Myocyte (in vitro differentiated cells): ENCODE results near the gene PIGR. TPM values are rescaled to one million over a fixed set of nuclear protein-coding genes. Genes with fewer than 3 reads are reported as not detected.

Source experiments
- DNase-seq: peaks from one replicate; pipeline ENCODE4 v3.0.0-alpha.2; 2012; ENCODE audit warnings: low read depth
- polyA plus RNA-seq: library from polyadenylated mRNA; unstranded; fragments of >200 nt; gene quantifications from one replicate; pipeline ENCODE4 v1.2.1, GENCODE V29; 2012; ENCODE audit warnings: missing spikeins
- total RNA-seq: library from RNA; depleted of rRNA; stranded (reverse); fragments of >200 nt; gene quantifications from 2 replicates; pipeline ENCODE4 v1.2.3, GENCODE V29; 2014

Gene PIGR, protein sequence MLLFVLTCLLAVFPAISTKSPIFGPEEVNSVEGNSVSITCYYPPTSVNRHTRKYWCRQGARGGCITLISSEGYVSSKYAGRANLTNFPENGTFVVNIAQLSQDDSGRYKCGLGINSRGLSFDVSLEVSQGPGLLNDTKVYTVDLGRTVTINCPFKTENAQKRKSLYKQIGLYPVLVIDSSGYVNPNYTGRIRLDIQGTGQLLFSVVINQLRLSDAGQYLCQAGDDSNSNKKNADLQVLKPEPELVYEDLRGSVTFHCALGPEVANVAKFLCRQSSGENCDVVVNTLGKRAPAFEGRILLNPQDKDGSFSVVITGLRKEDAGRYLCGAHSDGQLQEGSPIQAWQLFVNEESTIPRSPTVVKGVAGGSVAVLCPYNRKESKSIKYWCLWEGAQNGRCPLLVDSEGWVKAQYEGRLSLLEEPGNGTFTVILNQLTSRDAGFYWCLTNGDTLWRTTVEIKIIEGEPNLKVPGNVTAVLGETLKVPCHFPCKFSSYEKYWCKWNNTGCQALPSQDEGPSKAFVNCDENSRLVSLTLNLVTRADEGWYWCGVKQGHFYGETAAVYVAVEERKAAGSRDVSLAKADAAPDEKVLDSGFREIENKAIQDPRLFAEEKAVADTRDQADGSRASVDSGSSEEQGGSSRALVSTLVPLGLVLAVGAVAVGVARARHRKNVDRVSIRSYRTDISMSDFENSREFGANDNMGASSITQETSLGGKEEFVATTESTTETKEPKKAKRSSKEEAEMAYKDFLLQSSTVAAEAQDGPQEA
- not detected in 2 replicates for total RNA-seq
- polyA plus RNA-seq, result not detected

DNA sequence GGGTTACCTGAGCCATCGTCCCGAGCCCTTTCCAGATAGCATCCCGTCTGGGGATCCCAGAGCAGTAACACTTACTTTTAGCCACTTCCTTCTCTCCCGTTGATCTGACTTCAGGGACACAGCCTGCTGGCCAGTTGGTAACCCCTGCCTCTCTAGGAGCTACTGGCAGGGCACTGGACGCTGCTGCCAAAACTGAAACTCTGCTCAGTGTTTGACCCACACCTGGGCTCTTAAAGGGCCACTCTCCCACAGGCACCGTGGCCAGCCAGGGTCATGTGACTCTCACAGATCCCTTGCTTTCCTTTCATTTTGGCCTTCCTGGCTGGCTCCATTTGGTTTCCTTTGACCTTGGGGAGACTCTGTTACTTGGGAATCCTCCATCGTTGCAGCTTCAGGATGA lies at the start of gene PIGR:
TSS of gene PIGR (minus strand) at position 206 of the 400 bp plus-strand sequence. CDS start 5,935 bp downstream, outside the sequence.
- DNase-seq, result no peak

DNA sequence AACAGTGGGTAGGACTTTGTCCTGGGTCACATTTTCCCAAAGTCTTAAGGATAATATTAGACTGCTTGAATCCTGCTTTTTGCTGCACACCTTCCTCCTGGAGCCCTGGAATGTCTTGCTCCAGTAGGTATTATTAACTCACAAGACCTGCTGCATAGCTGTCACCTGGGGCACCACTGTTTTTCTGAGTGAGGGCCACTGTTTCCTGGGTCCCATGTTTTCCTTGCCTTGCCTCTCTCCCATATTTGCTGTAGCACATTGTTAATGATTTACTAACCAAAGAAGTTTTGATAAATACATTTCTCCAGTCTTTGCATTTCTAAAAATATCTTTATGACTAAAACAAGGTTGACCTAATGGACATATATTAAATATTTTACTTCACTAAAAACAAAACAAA lies 46.5 kb upstream of the PIGR start:
- no peak for DNase-seq

DNA sequence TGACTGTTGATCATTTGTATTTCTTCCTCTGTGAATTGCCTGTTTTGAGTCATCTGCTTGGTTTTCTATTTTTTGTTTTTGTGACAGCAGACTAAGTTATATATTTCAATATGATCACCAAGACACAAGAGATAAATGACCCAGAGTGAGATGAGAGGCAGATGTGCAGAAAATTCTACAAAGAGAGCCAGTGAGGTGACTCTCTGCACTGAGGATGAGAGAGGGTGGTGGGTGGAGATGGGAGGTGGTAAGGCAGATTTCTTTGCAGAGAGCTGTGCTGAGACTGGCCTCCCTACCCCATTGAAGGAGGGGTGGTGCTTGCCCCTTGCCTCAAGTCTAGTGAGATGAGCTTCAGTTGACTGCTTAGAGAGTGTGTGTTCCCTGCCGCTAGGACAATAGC lies 41.6 kb upstream of the PIGR start:
- no peak for DNase-seq

DNA sequence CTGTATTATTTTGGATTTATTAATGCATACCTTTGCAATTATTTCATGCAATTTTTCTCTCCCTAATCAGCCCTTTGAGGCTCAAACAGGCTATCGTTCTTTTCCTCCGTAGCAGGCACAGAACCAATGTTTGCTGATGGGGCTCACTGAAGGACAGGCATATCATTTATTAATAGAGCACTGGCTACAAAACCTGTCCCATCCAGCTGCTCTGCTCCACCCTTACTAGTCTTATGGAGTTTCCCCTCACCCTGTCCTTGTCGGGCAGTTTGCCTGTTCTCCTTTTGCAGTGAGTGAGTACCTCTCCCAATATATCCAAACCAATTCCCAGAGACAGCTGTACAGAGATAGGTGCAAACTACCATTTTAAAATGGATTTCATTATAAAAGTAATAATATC lies 40.6 kb upstream of the PIGR start:
- peak; percentile 47 for DNase-seq

DNA sequence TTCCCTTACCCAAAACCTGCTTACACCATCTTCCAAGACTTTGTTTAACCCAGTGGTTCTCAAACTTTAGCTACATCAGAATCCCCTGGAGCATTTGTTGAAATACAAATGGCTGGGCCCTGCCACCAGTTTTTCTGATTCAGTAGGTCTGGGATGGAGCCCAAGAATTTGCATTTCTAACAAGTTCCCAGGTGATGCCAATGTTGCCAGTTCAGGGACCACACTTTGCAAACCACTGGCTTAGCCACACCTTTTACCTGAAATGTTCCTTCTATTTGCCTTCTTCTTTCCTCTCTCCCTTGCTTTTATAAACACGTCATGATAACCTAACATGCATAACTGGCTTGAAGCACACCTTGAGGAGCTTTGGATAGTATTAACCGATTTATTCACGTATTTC lies 40.1 kb upstream of the PIGR start:
- no peak for DNase-seq

DNA sequence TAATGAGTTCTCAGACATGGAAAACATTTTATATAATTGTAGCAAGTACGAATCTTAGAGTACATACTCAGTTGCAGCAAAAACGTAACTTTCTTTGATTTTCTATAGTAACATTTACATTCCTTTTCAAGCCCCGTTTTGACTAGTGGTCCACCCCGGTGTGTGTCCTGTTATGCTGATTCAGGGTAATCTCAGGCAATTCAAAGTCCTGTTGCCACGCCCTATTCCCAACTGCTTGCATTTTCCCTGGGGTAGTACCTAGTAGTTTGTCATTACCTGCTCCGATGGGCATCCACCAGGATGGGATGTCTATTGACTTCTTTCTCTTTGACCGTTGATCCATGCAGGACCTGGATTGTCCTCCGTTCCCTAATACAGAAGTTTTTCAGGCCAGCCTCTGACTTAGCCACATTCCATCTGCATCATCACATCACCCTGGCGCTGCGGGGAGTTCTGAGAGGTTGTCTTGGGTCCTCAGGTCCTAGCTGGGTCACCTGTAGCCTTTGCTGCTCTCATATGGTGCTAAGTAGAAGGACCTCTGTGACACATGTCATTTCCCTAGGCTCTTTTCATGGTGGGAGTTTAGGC lies 39.0 kb upstream of the PIGR start:
- no peak for DNase-seq

DNA sequence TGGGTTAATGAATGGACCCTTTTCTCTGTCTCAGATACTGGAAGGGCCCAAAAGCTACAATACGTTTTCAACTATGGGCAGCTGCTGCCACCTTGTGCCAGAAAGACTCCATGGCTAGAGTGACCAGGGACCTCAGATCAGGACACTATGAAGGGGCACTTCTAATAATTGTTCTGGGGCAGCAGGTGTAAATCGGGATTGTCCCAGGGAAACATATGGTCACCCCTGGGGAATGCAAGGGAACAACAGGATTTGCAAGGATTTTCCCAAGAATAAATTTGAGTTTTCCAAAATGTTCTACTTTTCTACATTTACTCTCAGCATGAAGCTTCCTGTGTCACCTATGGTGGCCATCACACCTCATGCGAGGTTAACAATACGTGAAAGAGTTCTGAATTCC lies 36.0 kb upstream of the PIGR start:
- DNase-seq, result peak; percentile 64

DNA sequence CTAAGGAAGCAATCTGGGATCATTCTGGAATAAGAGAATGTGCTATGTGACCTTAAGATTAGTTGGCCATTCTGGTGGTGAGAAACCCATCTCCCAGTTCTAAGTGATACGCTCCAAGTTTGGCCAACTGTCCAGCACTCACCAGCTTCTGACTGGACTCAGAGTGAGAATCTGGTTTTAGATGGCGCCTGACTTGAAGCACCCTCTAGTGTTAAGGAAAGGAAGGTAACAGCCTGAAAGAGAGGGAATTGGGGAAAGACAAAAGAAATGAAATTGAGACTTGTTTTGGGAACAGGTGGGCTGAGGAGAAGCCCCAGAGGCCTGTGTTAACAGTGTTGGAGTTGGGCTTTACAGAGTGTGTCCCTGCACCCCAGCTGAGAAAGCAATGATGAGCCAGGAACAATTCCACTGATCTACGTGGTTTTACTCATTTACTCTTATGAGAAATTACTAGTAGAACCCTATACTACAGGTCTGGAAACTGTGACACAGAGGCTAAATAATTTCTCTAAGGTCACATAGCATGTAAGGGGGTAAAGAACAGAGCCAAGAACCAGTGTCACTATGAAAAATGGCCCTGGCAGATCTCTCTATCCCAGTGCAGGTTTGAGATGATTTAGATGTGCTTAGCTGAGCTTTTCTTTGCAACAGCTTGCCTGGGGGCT lies 33.2 kb upstream of the PIGR start:
- DNase-seq, result peak; percentile 35

DNA sequence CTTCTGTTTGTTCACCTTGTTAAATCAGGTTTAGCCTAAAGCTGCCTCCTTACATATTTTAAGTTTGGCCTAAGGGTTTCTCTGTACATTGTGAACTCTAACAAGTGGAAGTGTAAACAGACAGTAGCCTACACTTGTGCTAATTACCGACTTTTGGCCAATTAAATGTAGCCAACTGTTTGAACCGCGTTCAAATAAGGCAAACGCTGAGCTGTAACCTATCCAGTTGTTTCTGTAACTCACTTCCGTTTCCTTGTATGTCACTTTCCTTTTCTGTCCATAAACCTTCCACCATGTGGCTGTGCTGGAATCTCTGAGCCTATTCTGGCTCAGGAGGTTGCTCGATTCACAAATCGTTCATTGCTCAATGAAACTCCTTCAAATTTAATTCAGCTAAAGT lies 32.0 kb upstream of the PIGR start:
- DNase-seq, result no peak

DNA sequence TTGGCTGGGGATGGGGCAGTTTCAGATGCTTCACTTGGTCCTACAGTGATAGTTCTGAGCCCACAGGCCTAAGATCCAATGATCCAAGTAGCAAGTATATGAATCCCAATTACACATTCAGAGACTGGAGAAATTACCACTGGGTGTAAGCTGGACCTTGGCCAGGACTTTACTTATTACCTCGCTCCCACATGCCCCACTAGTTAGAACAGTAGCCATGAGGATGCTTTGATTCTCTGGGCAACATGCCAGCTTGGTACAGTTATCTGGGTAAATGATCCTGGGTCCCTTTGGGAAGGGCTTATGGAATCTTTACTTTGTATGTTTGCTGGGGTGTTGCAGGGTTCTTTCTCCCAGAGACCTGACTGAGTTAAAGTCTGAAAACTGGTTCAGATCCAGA lies 29.0 kb upstream of the PIGR start:
- no peak for DNase-seq

DNA sequence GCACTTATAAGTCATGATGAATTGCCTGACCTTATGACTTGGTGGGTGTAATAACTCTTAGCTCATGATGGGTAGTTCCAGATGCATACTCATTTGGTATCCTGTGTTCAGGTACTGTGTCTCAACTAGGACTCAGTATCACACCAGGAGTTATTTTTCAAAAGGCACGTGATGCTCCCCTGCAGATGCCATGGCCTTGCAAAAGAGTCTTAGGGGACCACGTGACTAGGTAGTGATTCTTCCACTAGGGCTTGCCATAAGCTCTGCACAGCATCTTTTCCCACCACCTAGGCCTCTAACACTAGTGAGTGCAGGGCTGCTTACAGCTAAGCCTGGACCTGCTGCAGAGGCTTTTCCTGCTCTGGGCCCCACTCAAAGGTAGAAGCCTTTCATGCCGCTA lies 27.9 kb upstream of the PIGR start:
- DNase-seq, result no peak

DNA sequence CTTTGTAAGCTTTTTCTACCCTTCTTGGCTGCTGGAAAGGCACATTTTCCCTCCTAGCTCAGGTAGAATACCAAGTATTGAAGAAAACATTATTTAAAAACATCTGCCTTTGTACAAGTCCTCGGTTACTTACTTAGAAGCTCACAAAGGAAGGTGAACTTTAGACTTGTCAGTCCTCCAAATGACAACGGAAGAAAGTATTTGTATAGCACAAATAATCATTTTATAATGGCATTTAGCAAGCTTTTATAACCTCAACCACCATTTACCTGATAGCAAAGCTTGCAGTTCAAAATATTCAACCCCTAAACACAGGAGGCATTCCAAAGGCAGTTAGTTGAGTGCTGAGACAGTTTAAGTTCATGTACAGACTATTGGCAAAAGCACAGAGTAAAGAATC lies 26.5 kb upstream of the PIGR start:
- no peak for DNase-seq

DNA sequence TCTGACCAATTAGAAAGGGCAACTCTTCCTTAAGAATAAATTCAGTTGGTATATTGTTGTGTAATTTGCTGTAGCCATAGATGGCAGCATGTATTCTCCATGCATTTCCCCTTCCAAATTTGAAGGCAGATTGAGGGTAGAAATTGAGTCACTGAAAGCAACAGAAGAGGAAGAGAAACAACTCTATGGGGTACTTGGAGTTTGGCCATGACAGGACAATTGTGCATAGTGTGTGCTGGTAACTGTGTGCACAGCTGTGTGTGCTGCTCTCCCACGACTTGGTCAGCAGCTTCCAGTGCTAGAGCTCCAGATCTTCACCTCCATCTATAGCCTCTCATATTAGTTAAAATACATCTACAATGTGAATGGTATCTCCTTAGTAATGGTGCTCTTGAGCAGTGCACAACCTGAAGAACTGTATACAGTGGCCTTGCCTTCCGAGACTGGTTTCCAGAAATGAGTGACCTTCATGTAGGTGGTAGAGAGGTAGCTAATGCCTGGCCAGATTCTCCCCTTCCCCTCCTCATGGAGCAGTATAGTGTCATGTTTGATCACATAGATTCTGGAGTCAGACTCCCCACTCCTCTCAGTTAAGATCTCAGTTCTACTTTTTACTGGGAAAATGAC lies 24.9 kb upstream of the PIGR start:
- no peak for DNase-seq

DNA sequence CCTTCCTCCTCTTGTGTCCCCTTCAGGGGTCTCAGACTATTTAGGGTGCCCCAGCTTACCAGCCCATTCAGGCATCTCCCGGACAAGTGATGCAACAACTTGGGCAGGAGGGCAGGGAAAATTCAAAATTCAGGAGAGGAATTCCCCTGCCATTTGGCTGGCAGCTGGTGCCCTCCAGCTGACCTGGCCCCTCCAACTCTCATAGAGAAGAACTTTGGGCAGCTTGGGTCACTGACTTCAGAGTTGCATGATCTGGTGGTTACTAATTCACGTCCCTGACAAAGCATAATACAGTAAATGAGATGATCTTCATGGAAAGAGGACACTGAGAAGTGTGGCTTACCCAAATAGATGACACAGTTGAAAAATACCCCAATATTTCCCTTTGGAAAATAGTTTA lies 24.2 kb upstream of the PIGR start, which contains the start of gene FCAMR:
TSS of gene FCAMR (minus strand) at position 15 of the 400 bp plus-strand sequence. CDS start 335 bp downstream, outside the sequence.
- peak; percentile 15 for DNase-seq

DNA sequence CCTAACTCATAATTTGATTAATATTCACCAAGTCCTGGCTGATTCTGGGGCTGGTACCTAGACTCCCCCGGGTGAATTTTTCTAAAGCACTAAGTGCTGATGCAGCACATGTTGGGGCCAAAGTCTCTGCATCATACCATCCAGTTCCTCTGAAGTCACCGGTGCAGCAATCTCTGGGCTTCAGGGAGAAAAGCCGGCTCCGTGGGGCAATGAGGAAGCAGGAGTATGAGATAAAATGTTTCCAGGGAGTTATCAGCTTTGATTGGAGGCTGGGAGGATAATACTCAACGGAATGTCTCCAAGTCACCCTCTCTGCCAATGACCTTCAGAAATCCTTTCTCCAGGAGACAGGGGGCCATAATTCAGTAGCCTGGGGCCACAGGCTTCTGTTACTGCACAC lies 22.8 kb upstream of the PIGR start:
- no peak for DNase-seq

DNA sequence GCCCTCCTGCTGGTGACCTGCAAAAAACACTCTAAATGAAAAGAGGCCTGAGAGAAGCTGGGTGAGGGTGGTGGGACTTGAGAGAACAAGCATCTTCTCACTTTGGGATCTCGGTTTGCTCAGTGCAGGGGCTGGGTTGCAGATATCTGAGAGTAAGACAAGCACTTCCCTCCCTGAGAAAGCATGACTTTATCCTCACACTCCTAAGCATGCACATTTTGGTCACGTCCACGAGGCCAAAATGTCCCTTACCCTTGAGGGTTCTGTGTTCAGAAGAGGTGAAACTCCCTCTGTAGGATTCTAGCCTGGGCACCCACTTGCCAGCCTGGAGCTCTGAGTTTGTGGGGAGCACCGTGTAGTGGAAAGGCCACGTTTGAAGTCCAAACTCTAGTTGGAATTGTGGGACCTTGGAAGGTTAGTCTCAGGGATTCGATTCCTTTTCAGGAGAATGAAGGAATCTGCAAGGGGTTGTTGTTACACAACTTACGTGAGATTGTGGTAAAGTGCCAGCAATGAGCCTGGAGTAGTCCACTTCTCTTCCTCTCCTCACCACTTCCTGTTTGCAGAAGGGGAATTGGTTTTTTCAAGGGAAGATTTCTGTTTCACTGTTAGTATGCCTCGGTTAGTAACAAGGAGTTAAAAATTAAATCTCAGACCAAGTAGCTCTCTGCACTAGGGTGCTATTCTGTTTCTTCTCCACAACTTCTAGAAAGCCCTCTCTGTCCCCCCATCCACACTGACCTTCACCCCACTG lies 21.0 kb upstream of the PIGR start:
- no peak for DNase-seq

DNA sequence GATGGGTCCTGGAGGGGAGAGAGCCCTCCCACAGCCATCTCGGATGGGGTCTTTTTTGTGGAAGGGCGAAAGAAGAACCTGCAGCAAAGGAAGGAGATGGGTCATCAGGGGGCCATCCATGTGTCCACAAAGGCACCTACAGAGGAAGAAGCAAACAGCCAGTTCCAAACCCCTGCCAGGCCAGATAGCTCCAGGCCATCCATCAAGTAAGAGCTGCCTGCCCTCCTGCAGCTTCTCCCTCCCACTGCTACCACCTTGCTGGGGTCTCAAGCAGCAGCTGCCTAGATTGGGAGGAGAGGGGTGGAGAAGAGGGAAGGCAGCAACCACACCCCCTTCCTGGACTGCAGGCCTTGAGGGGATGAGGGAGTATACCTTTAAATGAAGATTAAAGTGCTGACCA lies 19.5 kb upstream of the PIGR start:
- no peak for DNase-seq

DNA sequence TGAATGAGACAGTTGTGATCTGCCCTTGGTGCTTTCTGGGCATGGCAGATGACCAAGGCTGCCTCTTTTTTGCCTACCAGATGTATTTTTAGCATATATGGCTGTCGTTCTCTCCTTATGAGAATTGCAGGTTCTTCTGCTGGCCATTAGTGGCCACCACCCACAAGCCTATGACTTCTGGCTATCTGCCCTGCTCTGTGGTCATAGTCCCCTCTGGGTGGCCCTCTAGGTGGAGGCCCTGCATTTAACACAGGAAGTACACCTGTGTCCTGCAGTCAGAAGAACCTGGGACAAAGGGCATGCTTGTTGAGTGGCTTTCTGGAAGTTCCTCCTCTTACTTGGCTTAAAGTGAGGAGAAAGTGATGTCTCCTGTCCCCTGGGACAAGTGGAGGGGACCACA lies 17.5 kb upstream of the PIGR start:
- DNase-seq, result no peak

DNA sequence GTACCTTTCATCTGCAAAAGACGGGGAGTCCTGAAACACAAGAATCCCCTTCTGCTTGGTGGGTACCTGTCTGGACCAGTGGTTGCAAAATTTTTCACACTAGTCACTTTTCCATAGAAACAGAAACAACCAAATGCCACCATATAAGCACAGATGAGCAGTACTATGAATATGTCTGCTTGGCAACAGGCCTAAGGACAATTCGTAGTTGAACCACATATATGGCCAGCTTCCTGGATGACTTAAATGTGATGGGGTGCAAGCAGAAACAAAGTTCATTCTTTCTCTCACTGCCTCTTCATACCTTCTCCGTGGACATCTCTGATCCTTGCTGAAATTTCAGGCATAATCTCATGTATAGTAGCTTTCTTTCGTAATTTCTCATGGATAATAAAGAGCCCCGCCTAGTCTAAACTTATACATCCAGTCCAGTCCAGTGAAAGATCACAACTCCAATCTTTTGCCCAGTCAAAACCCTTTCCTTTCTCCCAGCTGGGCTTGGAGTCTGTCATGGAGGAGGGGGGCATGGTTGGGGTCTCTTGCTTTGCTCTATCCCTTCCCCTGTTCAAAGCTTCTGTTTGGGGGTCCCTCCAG lies 16.9 kb upstream of the PIGR start:
- no peak for DNase-seq

DNA sequence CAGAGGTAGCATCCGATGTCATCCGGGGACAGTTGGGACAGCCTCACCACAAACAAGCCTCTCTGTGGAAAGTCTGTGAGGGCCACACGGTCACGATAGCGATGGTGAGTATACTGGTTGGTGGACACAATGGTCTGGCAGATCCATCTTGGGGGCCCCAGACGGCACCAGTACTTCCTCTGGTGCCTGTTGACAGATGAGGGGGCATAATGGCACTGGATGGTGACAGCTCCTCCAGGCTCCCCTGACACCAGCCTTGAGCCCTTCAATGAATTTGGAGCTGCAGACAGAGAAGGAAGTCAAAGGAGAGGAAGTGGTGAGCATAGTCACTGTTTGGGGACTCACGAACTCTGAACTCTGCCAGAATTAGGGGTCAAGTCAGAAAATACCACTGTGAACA lies 16.0 kb upstream of the PIGR start:
- DNase-seq, result no peak
